Smooth muscle cell (in vitro differentiated cells): Measurements from ENCODE around the gene DDX20. TPM values are rescaled to one million over a fixed set of nuclear protein-coding genes. Genes with fewer than 3 reads are reported as not detected.

Experiments
- DNase-seq: peaks from one replicate; lab custom pipeline; 2025; ENCODE audit not compliant: unreplicated experiment; lab: John Stamatoyannopoulos, UW
- H2AFZ ChIP-seq: fragments of 200-600 bp; sonication (generic); 2 replicates; pipeline ENCODE4 v1.6.0; 2016; ENCODE audit warnings: antibody characterized with exemption, low read depth, mild to moderate bottlenecking
- H3F3A ChIP-seq: fragments of 200-600 bp; sonication (generic); 2 replicates; pipeline ENCODE4 v1.6.0; 2017; ENCODE audit warnings: antibody characterized with exemption, low read depth
- H3K27ac ChIP-seq: fragments of 200-600 bp; sonication (generic); 2 replicates; pipeline ENCODE4 v1.5.1; 2016; ENCODE audit warnings: low read depth, mild to moderate bottlenecking
- H3K27me3 ChIP-seq: fragments of 200-600 bp; sonication (generic); 2 replicates; pipeline ENCODE4 v1.6.1; 2016; ENCODE audit warnings: low read depth, mild to moderate bottlenecking
- H3K36me3 ChIP-seq: fragments of 200-600 bp; sonication (generic); 2 replicates; pipeline ENCODE4 v1.5.1; 2016; ENCODE audit warnings: low read depth
- H3K4me1 ChIP-seq: fragments of 200-600 bp; sonication (generic); 2 replicates; pipeline ENCODE4 v1.5.1; 2016; ENCODE audit warnings: low read depth
- H3K4me2 ChIP-seq: fragments of 200-600 bp; sonication (generic); 2 replicates; pipeline ENCODE4 v1.6.0; 2016; ENCODE audit warnings: mild to moderate bottlenecking
- H3K4me3 ChIP-seq: fragments of 200-600 bp; sonication (generic); 2 replicates; pipeline ENCODE4 v1.5.1; 2016; ENCODE audit warnings: mild to moderate bottlenecking
- H3K79me2 ChIP-seq: fragments of 200-600 bp; sonication (generic); 2 replicates; pipeline ENCODE4 v1.6.0; 2016; ENCODE audit warnings: low read depth, mild to moderate bottlenecking
- H3K9ac ChIP-seq: fragments of 200-600 bp; sonication (generic); 2 replicates; pipeline ENCODE4 v1.6.0; 2016; ENCODE audit warnings: low read depth
- H3K9me3 ChIP-seq: fragments of 200-600 bp; sonication (generic); replicated peaks from 2 replicates; pipeline ENCODE4 v1.5.1; 2016; ENCODE audit warnings: low read depth
- H4K20me1 ChIP-seq: fragments of 200-600 bp; sonication (generic); 2 replicates; pipeline ENCODE4 v1.6.0; 2016; ENCODE audit warnings: low read depth
- WGBS: methylation state at CpG from one replicate; pipeline ENCODE4 v1.1.7; 2016; ENCODE audit warnings: low lambda C conversion rate; 5-methylcytosine and 5-hydroxymethylcytosine counted together
- polyA plus RNA-seq: library from polyadenylated mRNA; unstranded; fragments of >200 nt; fragmentation: Nextera tagmentation; extraction: Ambion mirVana; gene quantifications from 2 replicates; pipeline ENCODE4 v1.2.1, GENCODE V29; 2016
- total RNA-seq: library from RNA; depleted of rRNA; stranded (reverse); fragments of >200 nt; gene quantifications from 2 replicates; pipeline ENCODE4 v1.2.3, GENCODE V29; 2014
- TF ChIP-seq, protein P1 (sequence below): fragments of 200-600 bp; sonication (generic); IDR thresholded peaks from 2 replicates; pipeline ENCODE4 v1.5.1; 2017; ENCODE audit warnings: borderline replicate concordance, mild to moderate bottlenecking, antibody characterized with exemption; ENCODE audit not compliant: insufficient read depth, poor library complexity, severe bottlenecking

Gene DDX20, protein sequence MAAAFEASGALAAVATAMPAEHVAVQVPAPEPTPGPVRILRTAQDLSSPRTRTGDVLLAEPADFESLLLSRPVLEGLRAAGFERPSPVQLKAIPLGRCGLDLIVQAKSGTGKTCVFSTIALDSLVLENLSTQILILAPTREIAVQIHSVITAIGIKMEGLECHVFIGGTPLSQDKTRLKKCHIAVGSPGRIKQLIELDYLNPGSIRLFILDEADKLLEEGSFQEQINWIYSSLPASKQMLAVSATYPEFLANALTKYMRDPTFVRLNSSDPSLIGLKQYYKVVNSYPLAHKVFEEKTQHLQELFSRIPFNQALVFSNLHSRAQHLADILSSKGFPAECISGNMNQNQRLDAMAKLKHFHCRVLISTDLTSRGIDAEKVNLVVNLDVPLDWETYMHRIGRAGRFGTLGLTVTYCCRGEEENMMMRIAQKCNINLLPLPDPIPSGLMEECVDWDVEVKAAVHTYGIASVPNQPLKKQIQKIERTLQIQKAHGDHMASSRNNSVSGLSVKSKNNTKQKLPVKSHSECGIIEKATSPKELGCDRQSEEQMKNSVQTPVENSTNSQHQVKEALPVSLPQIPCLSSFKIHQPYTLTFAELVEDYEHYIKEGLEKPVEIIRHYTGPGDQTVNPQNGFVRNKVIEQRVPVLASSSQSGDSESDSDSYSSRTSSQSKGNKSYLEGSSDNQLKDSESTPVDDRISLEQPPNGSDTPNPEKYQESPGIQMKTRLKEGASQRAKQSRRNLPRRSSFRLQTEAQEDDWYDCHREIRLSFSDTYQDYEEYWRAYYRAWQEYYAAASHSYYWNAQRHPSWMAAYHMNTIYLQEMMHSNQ
- total RNA-seq = 17.1 and 20.0 TPM in 2 replicates
- polyA plus RNA-seq = 5.9 and 8.8 TPM in 2 replicates

DNA sequence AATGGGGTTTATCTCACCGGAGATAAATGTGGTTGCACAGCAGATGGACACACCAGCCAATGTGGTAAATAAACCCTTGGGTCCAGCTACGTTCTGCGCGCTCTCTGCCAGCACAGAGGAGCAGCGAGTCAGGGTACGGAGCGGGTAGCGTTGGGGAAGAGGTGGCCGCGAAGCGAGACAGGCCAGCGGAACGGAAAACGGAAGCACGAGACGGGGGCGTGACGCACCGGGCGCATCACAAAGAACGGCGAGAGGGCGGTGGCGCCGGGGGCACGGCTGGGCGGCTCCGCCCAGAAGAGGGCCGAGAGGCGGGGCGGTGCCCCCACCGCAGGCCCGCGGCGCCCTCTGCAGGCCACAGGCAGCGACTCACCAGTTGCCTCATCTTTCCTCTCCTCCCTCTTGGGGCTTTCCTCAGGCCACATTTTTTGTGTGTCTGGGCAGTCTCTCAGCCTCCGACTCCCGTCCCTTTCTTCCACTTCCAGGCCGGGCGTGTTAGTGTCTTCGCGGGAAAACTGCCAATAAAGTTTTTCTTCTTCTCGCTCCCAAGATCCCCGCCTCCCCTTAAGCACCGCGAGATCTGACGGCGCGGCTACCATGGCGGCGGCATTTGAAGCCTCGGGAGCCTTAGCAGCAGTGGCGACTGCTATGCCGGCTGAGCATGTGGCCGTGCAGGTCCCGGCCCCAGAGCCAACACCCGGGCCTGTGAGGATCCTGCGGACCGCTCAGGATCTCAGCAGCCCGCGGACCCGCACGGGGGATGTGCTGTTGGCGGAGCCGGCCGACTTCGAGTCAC, at the start of gene DDX20:
Gene DDX20, plus strand, starts transcription at position 571 of the 793 bp plus-strand sequence. Its CDS starts 24 bp downstream, at position 595.
- Histone ChIP-seq H3K4me1 (peaks cover 8% of the 10 kb centered on the region), H3K4me3 (peak within 1 kb of the TSS; percentile 91), H3K4me2 (peak within 1 kb of the TSS; percentile 94), H3K36me3 (peaks cover 1% of the 10 kb centered on the region), H3K27ac (peak within 1 kb of the TSS; percentile 92), H4K20me1 (no peaks in the 10 kb centered on the region), H3K27me3 (no peaks in the 10 kb centered on the region), H2AFZ (peak within 1 kb of the TSS; percentile 96), H3F3A (no peaks in the 10 kb centered on the region), H3K9me3 (no peaks in the 10 kb centered on the region), H3K9ac (peak within 1 kb of the TSS; percentile 94), H3K79me2 (peaks cover 27% of the 10 kb centered on the region)
- TF ChIP-seq, protein P1, sequence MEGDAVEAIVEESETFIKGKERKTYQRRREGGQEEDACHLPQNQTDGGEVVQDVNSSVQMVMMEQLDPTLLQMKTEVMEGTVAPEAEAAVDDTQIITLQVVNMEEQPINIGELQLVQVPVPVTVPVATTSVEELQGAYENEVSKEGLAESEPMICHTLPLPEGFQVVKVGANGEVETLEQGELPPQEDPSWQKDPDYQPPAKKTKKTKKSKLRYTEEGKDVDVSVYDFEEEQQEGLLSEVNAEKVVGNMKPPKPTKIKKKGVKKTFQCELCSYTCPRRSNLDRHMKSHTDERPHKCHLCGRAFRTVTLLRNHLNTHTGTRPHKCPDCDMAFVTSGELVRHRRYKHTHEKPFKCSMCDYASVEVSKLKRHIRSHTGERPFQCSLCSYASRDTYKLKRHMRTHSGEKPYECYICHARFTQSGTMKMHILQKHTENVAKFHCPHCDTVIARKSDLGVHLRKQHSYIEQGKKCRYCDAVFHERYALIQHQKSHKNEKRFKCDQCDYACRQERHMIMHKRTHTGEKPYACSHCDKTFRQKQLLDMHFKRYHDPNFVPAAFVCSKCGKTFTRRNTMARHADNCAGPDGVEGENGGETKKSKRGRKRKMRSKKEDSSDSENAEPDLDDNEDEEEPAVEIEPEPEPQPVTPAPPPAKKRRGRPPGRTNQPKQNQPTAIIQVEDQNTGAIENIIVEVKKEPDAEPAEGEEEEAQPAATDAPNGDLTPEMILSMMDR = peak; percentile 82
- peak; percentile 93 for DNase-seq
- under 1% methylated on average over 48 of the region's 67 CpGs for WGBS

- TF ChIP-seq, protein P1 = no peak
- H3K4me3 ChIP-seq = peak overlapping the region; percentile 8
- no peaks in the 10 kb centered on the region for H3K4me1 ChIP-seq
- no peak for DNase-seq
- H3F3A ChIP-seq = peaks cover 19% of the 10 kb centered on the region
- peak overlapping the region; percentile 69 for H3K4me2 ChIP-seq
- peak overlapping the region; percentile 84 for H3K27ac ChIP-seq
- no peaks in the 10 kb centered on the region for H3K9me3 ChIP-seq
- H4K20me1 ChIP-seq = no peaks in the 10 kb centered on the region
- no peaks in the 10 kb centered on the region for H3K27me3 ChIP-seq
- H3K9ac ChIP-seq = no peak overlapping the region
- 59% methylated on average over 2 of the region's 2 CpGs for WGBS
- H2AFZ ChIP-seq = no peak overlapping the region
- peaks cover 3% of the 10 kb centered on the region for H3K36me3 ChIP-seq
- H3K79me2 ChIP-seq = no peaks in the 10 kb centered on the region
These were observed 48.8 kb upstream of the DDX20 start for GRCh38 chr1:111706921-111707320.

- peak overlapping the region; percentile 67 for H3K9ac ChIP-seq
- TF ChIP-seq, protein P1 = no peak
- 41% methylated on average over 9 of the region's 9 CpGs for WGBS
- H4K20me1 ChIP-seq = no peaks in the 10 kb centered on the region
- peak overlapping the region; percentile 84 for H3K27ac ChIP-seq
- H3K4me2 ChIP-seq = peak overlapping the region; percentile 69
- no peak overlapping the region for H3K4me3 ChIP-seq
- no peak for DNase-seq
- H3K36me3 ChIP-seq = peaks cover 3% of the 10 kb centered on the region
- H2AFZ ChIP-seq = no peak overlapping the region
- peaks cover 19% of the 10 kb centered on the region for H3F3A ChIP-seq
- H3K79me2 ChIP-seq = no peaks in the 10 kb centered on the region
- no peaks in the 10 kb centered on the region for H3K4me1 ChIP-seq
- H3K9me3 ChIP-seq = no peaks in the 10 kb centered on the region
- no peaks in the 10 kb centered on the region for H3K27me3 ChIP-seq
These were observed 47.8 kb upstream of the DDX20 start for GRCh38 chr1:111707906-111708305.
